NCI-H187 treated with DMSO at 0.1 percent for 48 hours (cell line): Measurements from ENCODE around the gene ACAD9.
"Not testable (repeated sequence)": the region's sequence is repeated elsewhere in the genome, so short reads cannot be mapped to it uniquely, and the experiment has no call there.

Experiments
- DNase-seq: peaks from one replicate; lab custom pipeline; 2025; lab: John Stamatoyannopoulos, UW

Gene ACAD9

GRCh38 chr3:128861491-128861890, 17.9 kb upstream of the ACAD9 start:
- no peak for DNase-seq

GRCh38 chr3:128863560-128863959, 15.9 kb upstream of the ACAD9 start:
- DNase-seq = no peak

DNA sequence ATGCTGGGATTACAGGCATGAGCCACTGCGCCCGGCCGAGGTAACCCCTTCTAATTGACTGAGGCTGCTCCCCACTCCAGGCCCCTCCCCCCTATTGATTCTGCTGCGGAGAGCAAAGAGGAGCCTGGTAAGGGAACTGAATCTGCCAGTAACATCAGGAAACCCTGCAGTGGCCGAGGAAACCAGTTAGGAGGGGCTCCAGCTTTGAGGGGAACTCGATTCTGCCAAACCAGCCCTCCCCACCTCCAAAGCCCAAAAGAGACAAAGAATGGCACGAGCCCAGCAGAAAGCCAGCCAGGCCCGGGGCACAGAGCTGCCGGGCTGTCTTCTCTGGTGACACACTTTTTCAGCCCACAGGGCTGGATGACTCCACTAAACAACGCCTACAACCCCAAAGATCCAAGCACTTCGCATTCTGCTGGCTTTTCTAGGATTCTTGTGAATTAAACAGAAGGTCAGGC, 15.0 kb upstream of the ACAD9 start:
- no peak for DNase-seq

DNA sequence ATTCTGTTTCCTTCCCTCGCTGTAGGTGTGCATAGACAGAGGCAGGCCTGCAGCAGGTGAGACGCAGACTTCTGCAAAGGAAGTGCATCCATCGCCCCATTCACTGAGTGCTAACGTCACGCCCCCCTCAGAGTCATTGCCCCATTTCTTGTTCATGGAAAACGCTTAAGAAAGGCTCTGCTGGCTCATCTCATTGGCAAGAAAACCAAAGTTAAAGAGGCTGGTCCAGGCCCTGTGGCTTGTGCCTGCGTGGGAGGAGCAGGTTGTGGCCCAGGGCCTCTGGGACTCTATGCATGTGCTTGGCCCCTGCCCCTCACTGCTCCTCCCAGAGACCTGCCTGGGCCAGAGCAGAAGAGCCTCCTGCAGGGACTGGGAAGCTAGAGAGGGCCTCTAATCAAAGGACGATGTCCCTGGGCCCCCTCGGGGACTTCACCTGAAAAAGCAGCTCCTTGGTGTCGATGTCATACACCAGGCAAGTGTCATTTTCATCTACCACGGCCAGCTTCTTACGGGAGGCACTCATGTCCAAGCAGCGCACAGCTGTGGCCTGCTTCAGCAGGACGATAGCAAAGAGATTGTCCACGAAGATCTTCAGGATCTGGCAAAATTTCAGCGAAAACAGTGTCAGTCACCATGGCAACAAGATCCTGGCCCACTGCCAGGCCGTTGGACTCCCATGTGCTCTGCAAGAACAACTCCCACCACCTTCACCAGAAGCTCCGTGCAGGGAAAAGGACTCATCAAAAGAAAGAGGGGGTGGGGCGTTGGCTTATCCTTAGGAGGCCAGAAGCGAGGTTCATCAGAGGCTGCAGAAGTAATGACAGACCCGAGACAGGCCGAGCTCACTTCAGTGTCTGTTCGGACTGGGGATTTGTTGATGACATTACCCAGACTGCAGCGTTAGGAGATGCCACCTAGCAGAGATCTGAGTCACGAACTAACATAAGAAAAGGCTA, 14.3 kb upstream of the ACAD9 start:
- not testable (repeated sequence) for DNase-seq

GRCh38 chr3:128867200-128868125, 12.0 kb upstream of the ACAD9 start:
- no peak for DNase-seq

GRCh38 chr3:128870347-128870746, 9.1 kb upstream of the ACAD9 start:
- no peak for DNase-seq

DNA sequence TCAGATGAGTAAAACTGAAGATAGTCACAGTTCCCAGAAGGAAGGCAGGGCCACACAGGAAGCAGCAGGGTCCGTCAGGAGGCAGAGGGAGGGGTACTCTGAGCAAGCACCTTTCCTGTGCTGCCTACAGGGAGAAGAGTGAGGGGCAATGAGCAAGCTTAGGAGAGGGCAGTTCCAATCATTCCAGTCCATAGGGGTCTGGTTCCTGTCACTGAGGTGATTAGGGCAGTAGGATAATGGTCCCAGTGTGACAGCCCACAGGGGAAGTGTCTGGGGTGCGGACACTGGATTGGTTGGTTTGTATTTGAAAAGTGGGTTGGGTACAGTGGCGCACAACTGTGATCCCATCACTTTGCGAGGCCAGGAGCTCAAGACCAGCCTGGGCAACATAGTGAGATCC, 7.1 kb upstream of the ACAD9 start:
- no peak for DNase-seq

DNA sequence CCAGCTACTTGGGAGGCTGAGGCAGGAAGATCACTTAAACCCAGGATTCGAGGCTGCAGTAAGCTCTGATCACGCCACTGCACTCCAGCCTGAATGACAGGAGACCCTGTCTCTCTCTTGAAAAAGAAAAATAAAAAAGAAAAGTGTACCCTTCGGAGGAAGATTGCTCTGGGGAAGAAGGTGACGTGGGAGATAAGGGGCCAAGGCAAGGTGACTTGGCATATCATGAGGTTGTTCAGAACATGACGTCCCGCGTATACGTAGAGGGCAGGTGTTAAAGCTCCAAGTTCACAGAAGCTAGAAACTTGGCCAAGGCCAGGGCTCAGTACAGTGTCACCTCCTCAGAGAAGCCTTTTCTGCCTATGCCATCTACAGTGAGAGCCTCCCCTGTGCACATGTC, 6.7 kb upstream of the ACAD9 start:
- no peak for DNase-seq

- DNase-seq = no peak
Measured at GRCh38 chr3:128873244-128874022, 6.0 kb upstream of the ACAD9 start.

- DNase-seq = no peak
Measured at GRCh38 chr3:128874481-128875180, 4.8 kb upstream of the ACAD9 start.

DNA sequence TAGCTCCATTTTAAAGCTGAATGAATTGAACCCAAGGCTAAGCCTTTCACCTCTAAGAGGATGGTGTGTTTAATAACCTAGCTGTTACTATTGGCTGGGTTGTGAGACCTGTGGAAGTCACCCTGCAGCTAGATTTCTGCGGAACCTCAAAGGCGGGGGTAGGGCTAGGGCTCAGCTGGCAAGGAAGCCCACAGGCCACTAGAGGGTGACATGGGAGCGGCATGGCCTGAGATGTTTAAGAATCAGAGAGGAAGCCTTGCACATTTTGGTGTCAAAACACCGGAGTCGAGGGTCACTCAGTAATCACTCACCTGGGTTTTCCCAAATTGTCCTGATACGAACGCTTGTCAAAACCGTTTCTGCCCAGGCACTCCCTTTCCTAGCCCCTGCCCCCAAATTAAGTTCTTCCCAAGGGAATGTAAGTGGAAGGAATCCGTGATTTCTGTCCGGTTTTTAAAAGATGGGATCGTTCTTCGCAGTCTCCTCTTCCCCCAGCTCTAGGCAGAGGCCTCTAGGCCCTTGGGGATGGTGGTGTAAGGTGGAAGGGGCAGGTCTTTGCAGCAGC, 3.8 kb upstream of the ACAD9 start:
- no peak for DNase-seq

DNA sequence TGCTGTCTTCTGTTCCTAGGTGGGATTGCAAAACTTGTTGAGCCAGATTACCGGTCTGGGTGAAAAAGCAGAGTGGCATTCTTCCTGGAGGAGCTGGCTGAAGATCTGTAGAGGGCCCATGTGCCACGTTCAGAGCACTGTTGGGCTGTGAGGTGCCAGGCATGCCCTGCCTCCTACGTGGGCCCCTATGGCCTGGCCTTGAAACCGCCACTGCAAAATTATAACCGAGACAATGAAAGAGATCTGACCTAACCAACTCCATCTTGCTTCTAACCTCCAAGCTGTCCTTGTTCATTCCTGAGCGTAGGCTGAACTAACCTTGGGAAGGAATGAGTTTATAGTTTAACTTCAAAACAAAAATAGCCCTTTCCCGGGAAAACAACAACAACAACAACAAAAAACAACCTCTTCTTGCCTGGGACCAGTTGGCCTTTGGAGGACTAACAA, 1.4 kb upstream of the ACAD9 start:
- DNase-seq = no peak

GRCh38 chr3:128878556-128879124, 780 bp upstream of the ACAD9 start:
- no peak for DNase-seq

DNA sequence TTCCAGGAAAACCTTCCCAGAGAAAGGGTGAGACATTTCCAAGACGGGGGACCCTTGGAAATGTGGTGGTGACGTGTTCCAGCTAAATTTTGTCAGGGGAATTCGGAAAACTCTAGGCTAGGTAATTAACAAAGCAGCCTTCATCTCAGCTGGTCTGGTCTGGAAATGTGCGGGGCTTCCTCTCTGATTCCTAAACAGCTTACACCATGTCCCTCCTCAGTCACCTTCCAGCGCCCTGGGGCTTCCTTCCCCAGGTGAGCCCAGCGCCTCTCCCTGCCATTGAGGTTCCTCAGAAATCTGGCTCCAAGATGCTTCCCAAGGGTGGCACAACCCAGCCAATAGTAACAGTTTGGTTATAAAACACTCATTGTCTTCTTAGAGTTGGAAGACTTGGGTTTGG, 571 bp downstream of the ACAD9 start:
- DNase-seq = no peak

DNA sequence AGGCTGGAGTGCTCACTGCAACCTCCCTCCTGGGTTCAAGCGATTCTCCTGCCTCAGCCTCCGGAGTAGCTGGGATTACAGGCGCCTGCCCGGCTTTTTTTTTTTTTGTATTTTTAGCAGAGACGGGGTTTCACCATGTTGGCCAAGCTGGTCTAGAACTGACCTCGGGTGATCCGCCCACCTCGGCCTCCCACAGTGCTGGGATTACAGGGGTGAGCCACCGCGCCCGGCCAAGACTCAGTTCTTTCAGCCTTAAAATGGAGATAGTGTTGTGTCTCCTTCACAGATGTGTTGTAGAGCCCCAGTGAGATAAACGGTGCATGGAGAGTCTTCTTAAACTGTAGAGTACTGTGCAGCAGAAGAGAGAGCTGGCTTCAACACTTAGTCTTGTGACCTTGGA, 1.0 kb downstream of the ACAD9 start:
- not testable (repeated sequence) for DNase-seq

- no peak for DNase-seq
Measured at GRCh38 chr3:128881576-128881975, 2.2 kb downstream of the ACAD9 start.

DNA sequence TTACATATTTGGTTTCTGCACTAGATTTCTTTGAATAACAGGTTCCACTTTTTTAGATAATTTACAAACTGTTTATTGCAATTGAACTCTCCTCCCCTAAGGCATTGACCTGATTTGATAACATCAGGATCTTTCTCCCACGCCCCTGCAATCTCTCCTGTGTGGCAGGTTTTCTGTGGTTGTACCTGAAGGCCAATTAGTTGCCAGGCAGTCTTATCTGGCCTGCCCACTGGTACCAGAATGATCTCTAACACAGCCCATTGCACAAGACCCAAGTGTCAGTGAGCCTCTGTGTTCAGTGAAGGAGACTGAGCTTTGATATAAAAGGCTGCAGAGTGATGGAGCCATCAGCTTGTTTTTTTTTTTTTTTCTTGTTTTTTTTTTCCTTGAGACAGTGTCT, 3.3 kb downstream of the ACAD9 start:
- no peak for DNase-seq

GRCh38 chr3:128884992-128885391, 5.6 kb downstream of the ACAD9 start:
- no peak for DNase-seq

- DNase-seq = no peak
Measured at GRCh38 chr3:128889139-128889894, 9.9 kb downstream of the ACAD9 start.
